Effector CD8-positive, alpha-beta T cell (primary cell): Measurements from ENCODE around the gene PICK1.
"Not testable (repeated sequence)": the region's sequence is repeated elsewhere in the genome, so short reads cannot be mapped to it uniquely, and the experiment has no call there.

Experiments
- DNase-seq: peaks from one replicate; lab custom pipeline; 2025; lab: John Stamatoyannopoulos, UW

Gene PICK1

DNA sequence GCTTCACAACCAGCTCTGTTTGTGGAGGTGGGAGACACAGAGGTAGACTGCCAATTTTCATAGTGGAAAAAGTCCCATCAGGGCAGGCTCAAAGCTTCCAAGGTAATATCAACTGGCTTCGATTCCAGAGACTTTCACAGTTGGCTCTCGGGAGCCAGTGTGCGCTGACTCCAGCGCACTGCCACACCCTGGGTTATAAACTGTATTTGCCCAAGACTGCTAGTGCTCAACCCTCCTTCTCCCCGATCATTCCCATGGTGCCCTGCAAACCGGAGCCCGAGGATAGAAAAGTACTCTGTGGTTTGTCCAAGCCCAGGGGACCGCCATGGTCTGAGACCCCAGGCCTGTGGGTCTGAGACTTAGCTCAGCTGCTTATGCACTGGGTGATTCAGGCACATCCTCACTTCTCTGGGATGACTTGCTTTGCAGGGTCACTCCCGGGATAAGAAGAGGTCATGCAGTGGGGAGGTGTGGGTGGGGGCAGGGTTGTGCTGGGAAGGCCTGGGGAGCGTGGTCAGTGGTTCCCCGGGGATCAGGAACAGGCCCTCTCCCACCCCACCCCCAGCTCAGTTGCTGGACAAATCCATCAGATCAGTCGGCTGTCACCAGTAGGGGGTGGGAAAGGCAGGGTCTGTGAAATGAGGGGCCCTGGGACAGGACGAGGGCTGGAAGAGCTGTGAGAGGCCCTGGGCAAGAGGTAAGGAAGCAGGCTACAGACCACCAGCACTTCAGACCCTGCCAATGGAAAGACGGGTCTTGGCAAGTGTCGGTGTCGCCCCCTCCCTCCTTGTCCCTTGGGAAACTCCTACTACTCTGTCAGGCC is 26.7 kb upstream of the PICK1 start:
- DNase-seq: no peak

DNA sequence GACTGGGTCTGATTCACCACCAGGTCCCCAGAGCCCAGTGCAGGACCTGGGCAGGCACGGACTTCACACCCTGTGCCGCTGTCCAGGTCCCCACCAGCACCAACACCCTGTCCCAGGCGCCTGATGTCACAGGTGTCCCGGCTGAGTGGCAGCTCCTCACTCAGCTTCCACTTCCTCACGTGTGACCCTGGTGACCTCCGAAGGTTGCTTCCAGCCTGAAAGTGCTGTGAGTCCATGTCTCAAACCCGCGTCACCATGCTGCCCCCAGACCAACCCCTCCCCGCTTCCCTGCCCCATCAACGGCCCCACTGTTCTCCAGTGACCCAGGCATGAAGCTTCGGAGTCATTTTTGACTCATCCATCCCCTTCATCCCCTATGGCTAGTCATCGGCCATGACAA is 25.7 kb upstream of the PICK1 start:
- no peak for DNase-seq

DNA sequence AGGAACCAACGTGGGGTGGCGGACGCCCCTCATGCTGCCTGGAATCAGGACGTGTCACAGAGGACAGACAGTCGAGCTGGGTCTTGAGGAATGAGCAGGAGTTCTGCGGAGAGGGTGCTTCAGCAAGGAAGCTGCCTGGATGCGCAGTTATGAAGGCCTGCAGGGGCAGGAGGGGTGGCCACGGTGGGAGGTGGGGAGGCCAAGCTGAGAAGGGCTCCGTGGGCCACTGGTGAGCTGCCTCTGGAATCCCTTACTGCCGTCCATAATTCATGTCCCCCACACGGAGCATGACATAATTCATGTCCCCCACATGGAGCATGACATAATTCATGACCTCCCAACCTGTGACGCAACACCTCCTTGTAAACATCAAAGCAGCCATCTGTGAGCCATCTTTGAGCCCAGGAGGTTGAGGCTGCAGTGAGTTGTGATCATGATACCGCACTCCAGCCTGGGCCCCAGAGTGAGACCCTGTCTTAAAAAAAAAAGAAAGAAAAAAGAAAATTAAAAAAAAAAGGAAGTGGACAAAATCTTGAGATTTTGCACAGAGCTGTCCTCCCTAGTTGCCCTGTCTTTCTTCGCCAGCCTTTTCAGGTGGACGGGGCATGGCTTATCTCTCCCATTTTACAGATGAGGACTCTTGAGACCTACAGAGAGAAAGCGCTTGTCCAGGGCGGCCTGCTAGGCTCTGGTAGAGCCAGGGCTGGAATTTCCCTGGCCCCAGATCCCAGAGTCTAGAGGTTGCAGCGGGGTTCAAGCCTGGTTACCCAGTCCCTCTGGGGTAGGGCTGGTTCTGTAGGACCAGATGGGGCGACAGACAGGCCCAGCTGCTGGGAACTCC is 24.3 kb upstream of the PICK1 start:
- no peak for DNase-seq

- DNase-seq: no peak
Measured at GRCh38 chr22:38033522-38034277, 23.5 kb upstream of the PICK1 start.

- DNase-seq: no peak
Measured at GRCh38 chr22:38034278-38034882, 22.8 kb upstream of the PICK1 start.

DNA sequence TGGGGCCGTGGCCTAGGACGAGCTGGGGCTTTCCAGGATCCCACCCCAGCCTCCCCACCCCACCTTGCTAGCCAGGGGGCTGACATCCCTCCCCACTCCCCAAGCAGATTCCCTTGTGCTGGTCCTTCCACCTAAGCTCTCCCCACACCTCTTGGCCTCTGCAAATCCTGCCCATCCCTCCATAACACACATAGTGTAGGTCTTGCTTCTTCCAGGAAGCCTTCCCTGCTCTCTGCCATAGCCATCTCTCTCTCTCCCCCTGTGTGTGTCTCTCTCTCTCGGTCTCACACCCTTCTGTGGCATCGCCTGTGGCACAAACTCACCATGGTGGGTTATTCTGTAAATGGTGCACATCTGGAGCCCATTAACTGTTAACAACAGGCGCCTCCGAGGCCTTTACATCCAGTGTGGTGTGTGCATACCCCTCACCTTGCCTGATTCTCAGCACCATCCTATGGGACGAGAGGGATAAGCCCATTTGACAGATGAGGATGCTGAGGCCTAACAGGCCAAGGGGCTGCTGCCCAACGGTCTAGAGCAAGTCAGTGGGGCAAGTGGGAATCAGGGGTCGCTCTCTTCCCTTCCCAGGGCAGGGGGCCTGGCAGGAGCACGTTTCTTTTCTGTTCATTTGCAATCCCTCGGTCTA is 22.2 kb upstream of the PICK1 start:
- no peak for DNase-seq

GRCh38 chr22:38035530-38035885 is 21.7 kb upstream of the PICK1 start:
- no peak for DNase-seq

- no peak for DNase-seq
Measured at GRCh38 chr22:38036392-38037062, 20.7 kb upstream of the PICK1 start.

GRCh38 chr22:38037367-38038150 is 19.6 kb upstream of the PICK1 start:
- DNase-seq: not testable (repeated sequence)

DNA sequence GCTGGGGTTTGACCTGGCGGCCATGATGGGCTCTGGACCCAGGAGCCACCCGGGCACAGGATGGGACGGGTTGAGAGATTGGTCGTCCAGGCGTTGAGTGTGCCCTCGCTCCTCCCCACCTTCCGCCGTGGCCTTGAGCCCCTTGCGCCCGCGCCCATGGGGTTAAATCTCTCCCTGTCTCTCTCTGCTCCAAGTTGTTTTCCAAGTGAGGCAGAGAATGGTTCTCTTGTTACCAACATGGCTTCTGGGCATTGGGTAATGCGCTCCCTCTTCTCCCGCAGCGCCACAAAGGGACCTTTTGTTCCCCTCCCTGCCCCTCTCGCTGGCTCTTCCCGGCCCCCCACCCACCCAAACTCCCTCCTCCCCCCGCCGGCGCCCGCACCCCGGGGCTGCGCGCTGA is 18.8 kb upstream of the PICK1 start:
- DNase-seq: no peak

- no peak for DNase-seq
Measured at GRCh38 chr22:38038890-38039812, 18.1 kb upstream of the PICK1 start.

GRCh38 chr22:38040953-38041759 is 16.0 kb upstream of the PICK1 start:
- DNase-seq: no peak

DNA sequence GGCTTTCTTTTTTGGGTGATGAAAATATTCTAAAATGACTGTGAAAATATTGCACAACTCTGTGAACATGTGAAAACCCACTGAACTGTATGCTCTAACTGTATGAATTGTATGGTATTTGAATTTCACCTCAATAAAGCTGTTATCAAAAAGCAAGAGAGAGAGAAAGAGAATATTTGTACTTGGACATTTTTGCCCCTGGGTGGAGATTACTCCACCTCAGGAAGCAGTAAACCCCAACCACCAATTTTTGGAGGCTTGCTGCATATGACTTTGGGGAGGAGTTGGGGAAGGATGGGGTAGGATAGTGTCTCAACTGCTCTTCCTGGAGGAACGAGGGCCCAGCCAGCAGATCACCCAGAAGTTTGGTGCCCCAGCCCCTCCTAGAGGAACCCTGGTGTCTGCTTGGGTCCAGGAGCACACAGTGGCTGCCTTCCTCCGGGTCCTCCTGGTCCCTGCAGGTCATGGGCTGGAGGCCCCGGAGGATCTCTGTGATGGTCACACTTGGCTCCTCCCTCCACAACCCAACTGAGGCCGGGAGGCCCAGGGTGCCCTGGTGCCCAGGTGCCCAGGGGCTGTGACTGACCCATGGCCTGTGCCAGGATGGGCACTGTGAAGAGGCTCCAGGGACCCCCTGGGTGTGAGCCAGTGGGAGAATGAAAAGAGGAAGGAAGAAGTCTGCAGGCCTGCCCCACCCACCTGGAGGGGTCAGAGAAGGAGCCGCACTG is 15.3 kb upstream of the PICK1 start:
- DNase-seq: no peak

DNA sequence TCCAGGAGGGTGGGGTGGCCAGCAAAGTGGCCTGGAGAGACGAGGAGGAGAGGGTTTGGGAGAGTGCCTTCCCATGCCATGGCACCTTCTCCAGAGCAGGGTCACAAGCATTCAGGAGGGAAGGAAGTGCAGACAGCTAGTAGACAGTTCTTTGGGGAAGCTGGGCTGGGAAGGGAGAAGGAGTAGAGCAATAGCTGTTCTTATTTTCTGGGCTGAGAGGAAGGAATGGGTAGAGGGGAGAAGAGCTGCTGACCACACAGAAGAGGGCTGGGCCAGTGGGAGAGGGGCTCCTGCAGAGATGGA is 14.8 kb upstream of the PICK1 start:
- no peak for DNase-seq

GRCh38 chr22:38043151-38044039 is 13.8 kb upstream of the PICK1 start:
- DNase-seq: no peak

- DNase-seq: no peak
Measured at GRCh38 chr22:38046070-38046748, 11.0 kb upstream of the PICK1 start.
